NCI-H146 treated with DMSO at 0.1 percent for 48 hours (cell line): Measurements from ENCODE around the gene PSG3.
"Not testable (repeated sequence)": the region's sequence is repeated elsewhere in the genome, so short reads cannot be mapped to it uniquely, and the experiment has no call there.

Experiments used
- DNase-seq: peaks from one replicate; lab custom pipeline; 2025; ENCODE audit not compliant: unreplicated experiment; lab: John Stamatoyannopoulos, UW

The PSG3 gene

DNA sequence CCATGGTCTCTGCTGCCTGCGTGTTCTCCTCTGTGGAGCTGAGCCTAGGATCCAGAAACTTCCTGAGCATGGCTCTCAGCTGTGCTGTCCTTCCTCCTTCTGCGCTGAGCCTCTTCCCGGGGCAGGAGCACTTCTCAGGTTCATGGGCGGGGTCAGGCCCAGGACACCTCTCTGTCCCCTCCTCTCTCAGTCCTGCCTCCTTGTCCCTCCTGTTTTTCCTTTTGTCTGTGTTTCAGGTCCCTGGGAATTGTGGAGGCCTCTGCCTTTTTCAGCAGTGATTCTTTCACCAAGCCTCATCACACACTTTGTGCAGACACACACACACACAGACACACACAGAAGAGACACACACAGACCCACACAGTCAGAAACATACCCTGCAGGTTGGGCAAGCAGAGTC, at the start of gene PSG3:
TSS of gene PSG3 (minus strand) at position 101 of the 400 bp plus-strand sequence. CDS start at position 4, 97 bp downstream.
- not testable (repeated sequence) for DNase-seq

DNA sequence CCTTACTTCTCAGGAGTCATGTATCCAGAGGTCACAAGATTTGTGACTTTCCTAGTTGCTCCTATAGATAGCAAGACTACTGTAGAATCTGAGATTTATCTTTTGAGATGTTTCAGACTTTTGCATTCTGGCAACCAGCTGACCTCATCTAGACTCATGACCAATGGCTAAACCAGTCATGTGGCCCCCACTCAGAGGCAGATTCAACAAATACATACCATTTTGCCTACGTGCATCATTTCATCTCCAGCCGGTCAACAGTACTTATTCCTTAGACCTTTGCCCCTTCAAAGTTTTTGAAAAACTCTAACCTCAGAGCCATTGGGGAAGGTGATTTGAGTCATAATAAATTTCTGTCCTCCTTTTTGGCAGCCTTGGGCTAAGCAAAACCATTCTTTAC, 48.5 kb upstream of the PSG3 start:
- DNase-seq, result not testable (repeated sequence)

DNA sequence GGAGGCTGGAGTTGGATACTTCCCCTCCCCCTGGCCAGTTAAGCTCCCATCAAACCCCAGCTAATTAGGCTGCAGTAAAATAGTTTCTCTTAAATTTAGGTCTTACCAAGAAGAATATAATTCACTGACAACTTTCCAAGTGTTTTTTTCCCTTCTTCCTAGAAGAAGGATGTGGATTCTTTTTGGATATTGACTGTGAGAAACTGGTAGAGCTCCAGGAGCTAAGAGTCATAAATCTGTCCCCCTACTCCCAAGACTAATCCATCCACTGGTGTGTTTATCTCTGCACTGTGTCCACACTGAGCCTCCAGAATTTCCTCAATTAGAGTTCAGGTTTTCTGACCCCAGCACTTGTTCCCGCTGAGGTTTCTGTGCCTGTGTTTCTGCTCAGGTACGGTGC, 47.5 kb upstream of the PSG3 start:
- not testable (repeated sequence) for DNase-seq

DNA sequence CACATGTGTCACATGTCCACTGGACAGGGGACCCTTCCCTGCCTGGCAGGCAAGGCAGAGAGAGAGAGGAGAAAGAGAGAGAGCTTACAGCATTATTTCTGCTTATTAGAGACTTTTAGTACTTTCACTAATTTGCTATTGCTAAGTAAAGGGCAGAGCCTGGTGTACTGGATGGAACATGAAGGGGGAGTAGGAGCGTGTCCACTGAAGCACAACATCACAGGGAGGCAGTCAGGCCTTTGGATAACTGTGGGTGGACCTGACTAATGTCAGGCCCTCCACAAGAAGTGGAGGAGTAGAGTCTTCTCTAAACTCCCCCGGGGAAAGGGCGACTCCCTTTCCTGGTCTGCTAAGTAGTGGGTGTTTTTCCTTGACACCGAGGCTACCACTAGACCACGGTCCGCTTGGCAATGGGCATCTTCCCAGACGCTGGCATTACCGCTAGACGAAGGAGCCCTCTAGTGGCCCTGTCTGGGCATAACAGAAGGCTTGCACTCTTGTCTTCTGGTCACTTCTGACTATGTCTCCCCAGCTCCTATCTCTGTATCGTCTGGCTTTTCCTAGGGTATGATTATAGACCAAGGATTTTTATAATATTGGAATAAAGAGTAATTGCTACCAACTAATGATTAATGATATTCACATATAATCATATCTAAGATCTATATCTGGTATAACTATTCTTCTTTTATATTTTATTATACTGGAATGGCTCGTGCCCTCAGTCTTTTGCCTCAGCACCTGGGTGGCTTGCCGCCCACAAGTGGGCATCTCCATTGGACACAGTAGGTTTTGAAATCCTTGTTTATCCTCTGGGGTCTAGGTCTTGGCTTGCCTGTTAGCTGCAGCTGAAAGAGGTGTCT, 36.7 kb upstream of the PSG3 start:
- not testable (repeated sequence) for DNase-seq

DNA sequence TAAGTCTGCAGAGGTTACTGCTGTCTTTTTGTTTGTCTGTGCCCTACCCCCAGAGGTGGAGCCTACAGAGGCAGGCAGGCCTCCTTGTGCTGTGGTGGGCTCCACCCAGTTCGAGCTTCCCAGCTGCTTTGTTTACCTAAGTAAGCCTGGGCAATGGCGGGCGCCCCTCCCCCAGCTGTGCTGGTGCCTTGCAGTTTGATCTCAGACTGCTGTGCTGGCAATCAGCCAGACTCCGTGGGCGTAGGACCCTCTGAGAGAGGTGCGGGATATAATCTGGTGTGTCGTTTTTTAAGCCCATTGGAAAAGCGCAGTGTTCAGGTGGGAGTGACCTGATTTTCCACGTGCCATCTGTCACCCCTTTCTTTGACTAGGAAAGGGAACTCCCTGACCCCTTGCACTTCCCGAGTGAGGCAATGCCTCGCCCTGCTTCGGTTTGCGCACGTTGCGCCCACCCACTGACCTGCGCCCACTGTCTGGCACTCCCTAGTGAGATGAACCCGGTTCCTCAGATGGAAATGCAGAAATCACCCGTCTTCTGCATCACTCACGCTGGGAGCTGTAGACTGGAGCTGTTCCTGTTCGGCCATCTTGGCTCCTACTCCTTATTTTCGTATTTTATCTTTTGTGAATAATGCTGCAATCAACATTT, 34.4 kb upstream of the PSG3 start:
- DNase-seq, result not testable (repeated sequence)

DNA sequence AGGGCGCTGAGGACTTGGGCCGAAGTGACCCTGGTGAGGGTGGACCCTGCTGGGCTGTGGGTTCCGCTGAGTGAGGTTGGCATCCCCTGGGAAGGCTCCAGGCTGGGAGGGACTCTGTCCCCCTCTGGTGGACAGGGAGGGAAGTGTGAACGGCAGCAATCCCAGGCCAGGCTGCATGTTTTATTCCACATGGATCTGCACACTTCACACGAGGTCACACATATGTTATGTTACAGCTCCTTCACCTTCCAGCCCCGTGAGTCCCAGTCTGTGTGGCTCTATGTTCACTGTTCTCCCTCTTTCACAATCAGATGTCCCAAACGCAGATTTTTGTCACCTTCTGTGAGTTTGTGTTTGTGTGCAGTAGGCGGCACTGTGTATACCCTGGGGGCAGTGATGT, 27.0 kb upstream of the PSG3 start:
- DNase-seq, result not testable (repeated sequence)

DNA sequence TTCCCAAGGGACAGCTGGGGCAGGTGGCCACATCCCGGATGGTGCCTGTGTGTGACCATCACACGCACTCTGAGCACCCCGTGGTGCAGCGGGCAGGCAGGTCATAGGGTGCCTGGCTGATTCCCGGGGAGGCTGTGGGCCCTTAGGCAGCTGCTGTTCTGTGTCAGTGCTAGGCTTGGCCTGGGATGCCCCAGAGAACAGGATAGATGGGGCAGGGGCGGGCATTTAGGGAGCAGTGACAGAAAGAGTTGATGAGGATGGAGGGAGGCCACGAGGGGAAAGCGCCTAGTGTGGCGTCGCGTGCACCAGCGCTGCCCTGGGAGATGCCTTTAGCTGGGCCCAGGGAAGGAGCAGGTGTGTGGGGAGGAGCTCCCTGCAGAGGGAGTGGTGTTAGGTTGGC, 26.6 kb upstream of the PSG3 start:
- not testable (repeated sequence) for DNase-seq

DNA sequence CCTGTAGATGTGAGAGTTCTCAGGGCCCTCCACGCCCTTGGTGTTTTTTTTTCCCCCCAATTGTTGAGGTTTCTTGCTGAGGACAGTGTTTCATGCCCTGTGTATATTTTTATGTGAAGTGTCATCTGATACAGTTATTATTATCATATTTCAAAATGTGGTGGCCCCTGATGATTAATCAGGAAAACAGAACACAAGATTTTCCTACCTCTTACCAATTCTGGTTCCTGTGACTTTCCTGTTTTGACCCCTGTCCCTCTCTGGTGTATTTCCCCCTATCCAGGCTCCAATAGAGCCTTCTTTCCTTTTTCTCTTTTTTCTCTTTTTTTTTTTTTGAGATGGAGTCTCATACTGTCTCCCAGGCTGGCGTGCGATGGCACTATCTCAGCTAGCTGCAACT, 24.6 kb upstream of the PSG3 start:
- DNase-seq, result no peak

DNA sequence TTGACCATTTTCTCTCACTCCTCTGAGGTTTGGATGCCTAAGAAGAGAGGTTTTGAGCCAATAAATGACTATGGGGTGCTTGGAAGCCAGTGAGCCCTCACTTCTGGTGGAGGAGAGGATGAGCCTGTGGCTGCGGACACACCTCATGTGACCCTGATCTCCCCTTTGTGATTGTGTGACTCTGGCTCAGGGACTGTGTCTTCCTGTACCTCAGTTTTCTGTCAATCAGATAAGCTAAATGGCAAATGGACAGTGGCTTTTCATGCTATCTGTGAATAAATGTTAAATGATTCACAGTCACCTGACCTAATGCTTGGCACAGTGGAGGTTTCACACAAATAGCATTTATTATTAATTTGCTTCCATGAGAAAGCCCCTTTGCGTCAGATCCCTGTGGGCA, 22.5 kb upstream of the PSG3 start:
- no peak for DNase-seq

DNA sequence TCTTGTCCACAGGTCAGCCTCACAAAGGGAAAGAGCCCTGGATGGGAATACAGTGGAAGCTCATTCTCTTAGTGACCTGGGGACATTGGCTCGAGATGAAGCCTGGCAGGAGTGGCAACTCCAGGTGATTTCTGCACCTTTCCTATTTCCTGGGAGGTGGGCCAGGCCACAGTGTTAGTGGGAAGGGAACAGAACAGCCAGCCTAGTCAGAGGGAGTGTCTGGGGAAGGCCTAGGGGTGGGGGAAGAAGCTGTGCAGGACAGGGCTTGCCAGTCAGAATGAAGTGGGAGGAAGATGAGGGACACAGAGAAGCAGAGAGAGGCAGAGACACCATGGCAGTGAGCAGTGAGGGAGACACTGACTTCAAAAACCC, 21.6 kb upstream of the PSG3 start:
- not testable (repeated sequence) for DNase-seq

DNA sequence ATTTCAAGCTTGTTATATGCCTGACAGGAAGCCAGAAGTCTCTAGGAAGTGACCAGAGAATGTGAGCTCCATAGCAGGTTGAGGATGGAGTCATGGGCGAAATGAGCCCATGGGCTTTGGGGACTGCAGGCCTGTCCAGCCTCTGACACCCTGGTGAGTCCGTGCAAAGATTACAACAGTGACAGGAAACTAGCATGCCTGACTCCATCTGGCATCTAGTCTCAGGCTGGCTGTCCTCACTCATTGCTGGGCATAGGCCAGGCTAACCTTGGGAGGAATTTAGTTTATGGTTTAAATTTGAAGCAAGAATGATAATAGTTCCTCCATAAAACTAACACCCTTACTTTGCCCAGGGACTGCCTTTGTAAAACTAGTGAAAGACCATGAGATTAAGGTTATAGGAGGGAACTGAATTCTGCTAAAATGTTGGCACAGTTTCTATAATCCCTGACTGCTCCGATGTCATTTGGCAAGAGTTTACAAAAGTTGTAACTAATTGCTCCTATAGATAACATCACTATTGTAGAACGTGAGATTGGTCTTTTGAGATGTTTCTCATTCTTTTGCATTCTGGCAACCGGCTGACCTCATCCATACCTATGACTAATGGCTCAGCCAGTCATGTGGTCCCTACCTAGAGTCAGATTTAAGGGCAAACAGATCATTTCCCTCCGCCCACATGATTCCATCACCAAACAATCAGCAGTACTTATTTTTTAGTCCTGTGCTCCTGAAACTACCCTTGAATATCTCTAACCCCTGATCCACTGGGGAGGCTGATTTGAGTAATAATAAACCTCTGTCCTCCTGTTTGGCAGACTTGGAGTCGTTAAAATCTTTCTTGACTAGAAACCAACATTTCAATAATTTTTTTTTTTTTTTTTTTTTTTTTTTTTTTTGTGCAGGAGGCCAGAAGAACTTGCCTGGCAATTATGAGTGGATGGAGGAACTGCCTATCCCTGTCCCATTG, 21.0 kb upstream of the PSG3 start:
- DNase-seq, result not testable (repeated sequence)

DNA sequence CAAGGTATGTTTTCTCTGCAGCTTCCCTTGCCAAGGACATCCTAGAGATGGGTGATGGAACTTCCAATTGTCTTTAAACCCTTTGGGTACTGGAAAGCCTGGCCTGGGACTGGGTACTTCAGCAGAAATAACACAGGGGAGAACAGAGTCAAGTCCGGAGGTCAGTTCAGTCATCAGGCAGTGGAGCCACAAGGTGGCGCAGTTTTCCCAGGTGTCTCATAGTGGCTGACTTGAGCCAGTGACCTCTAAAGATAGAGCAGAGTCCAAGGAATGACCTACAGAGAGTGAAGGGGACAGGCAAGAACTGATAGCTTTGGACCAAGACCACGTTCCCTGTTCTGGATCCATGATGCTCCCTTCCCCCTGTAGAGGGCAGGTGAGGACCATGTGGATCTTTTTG, 18.4 kb upstream of the PSG3 start:
- DNase-seq, result not testable (repeated sequence)

DNA sequence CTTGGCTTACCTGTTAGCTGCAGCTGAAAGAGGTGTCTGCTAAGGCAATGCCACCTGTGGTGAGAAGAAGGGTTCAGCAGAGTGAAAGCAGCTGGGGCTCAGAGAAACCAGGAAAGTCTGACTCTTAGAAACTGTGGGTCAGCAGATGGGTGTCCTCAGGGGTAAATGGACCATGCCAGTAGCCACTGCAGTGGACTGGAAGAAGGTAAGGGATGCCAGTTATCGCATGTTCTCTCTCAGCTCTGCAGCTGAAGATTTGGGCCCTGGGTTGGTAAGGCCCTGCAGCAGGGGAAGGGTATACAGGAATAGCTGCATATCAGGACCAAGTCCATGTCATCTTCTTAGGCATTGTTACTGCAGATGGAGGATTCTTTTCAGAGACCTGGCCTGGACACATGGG, 12.0 kb upstream of the PSG3 start:
- DNase-seq, result not testable (repeated sequence)

DNA sequence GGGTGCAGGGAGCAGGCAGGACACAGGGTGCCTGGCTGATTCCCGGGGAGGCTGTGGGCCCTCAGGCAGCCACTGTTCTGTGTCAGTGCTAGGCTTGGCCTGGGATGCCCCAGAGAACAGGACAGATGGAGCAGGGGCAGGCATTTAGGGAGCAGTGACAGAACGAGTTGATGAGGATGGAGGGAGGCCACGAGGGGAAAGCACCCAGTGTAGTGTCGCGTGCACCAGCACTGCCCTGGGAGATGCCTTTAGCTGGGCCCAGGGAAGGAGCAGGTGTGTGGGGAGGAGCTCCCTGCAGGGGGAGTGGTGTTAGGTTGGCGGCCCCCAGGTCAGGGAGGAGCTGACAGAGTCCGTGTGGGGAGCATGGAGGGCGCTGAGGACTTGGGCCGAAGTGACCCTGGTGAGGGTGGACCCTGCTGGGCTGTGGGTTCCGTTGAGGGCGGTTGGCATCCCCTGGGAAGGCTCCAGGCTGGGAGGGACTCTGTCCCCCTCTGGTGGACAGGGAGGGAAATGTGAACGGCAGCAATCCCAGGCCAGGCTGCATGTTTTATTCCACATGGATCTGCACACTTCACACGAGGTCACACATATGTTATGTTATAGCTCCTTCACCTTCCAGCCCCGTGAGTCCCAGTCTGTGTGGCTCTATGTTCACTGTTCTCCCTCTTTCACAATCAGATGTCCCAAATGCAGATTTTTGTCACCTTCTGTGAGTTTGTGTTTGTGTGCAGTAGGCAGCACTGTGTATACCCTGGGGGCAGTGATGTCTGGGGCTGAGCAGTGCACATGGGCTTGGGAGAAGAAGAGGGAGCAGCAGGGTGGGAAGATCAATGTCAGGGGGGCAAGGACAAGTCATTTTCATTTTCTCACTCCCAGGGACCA, 1.7 kb upstream of the PSG3 start:
- DNase-seq, result not testable (repeated sequence)

DNA sequence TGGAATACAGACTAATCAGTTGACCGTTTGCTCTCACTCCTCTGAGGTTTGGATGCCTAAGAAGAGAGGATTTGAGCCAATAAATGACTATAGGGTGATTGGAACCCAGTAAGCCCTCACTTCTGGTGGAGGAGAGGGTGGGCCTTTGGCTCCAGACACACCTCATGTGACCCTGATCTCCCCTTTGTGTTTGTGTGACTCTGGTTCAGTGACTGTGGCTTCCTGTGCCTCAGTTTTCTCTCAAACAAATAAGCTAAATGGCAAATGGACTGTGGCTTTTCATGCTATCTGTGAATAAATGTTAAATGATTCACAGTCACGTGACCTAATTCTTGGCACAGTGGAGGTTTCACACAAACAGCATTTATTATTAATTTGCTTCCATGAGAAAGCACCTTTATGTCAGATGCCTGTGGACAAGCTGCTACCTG, 2.7 kb downstream of the PSG3 start:
- DNase-seq, result not testable (repeated sequence)

DNA sequence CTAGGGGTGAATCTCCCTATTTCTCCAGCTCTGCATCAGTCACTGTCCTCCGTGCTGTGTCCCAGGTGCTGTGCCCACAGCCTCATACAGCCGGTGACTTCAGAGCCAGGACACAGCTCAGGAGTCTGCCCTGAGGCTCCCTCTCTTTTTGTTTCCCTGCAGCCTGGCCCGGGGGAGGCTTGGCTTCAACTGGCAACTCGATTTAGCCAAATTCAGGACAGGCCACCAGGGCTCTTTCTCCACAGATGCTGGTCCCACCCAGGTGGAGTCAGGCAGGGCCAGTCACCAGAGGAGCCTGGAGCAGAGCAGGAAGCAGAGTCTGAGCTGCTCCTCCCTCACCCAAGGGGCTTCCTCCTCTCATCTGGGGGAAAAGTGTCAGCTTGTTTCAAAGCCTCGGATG, 11.9 kb downstream of the PSG3 start:
- not testable (repeated sequence) for DNase-seq

DNA sequence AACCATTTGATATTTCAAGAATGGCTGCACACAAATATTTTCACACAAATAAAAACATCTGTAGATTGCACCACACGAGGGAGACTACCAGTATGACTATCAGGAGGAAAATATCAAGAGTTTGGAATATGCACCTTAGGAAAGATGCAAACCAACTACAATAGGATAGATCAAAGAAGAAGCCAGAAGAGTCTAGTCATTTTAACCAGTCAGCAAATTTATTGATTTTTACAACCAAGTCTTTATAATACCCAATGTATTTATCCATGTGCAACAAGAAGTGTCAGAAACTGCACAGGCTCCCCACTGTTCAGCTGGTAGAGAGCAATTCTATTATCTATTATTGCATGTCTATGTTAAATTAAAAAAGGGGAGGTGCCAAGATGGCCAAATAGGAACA, 26.3 kb downstream of the PSG3 start:
- DNase-seq, result not testable (repeated sequence)

DNA sequence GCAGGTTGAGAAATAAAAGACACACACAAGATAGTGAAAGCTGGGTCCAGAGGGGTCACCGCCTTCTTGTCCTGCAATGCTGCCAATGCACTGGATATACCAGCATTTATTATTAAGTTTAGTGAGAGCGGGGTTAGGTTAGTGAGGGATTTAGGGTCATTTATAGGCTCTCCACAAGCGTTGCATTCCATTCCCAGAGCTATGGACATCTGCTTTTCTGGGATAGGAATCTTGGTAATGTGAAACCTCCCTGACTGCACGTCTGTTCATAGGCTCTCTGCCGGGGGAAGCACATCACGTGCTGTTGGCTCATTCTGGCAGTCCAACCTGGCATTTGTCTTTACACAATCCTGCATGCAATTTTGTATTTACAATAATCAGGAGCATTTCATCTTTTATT, 27.5 kb downstream of the PSG3 start:
- not testable (repeated sequence) for DNase-seq

DNA sequence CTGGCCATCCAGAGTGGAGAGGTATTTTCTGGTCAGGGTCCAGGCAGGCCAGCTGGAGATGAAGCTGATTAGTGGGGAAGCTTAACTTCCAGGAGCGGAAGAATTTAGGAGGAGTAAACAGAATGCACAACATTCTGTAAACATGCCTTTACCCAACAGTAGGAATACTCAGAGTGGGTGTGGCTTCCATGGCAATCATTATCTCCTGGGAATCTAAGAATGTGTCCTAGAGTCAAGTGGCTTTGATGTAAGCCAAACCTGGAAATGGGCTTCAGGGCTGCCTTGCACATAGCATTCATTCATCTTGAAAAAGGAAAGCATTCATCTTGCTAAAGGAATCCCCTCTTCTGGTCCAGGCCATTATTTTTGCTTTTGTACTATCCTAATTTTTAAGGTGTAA, 29.3 kb downstream of the PSG3 start:
- not testable (repeated sequence) for DNase-seq

DNA sequence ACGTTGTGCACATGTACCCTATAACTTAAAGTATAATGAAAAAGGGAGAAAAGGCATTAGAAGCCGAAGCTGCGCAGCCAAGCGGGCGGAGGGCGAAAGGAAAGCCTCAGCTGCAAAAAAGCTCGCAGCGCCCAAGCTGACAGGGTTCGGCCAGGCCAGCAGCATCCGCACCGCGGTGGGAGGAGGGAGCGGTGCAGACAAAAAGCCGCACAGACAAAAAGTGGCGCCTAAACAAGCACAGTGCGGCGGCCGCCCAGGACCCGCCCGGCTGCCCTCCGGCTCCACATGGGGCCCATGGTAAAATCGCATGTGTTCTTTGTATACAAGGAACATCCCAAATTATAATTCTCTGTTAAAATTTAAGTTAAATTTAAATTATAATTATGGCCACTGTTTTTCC, 42.4 kb downstream of the PSG3 start:
- no peak for DNase-seq
